ENCODE measurements around the gene GLT1D1.
"Not testable (repeated sequence)": the region's sequence is repeated elsewhere in the genome, so short reads cannot be mapped to it uniquely, and the experiment has no call there.

The GLT1D1 gene

DNA sequence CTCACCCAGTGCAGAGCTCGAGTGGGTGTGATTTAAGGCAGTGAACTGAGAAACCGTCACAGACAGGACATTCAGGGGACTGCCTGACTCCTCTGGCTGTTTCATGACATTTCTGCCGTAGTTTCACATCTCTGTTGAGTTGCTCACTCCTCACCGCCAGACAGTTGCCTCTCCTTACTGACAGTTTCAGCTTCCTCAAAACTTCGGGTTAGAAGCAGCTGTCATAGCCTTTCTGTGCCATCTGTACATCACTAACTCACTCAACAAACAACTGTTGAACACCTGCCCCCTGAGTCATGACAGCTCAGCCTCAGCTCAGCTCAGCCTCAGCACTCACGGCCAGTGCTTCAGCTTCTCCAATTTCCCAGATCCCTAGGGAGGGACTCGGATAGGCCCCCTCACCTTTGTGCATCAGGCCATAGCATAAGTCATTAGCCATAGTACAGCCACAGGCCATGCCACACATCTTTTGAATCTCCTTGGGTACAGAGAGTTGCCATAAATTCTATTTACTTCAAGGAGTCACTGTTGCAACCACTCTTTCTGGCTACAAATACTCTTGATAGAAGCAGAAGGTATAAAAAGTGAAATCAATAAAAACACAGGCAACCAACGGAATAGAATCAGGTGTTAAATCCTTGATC lies 23.3 kb upstream of the GLT1D1 start:
- no peaks in the 10 kb centered on the region for H3K79me2 ChIP-seq (ENCODE audit: low read length)
- no peaks in the 10 kb centered on the region for H3K36me3 ChIP-seq (replicated peaks; ENCODE audit: insufficient read depth, low read length)
- H3K27me3 ChIP-seq (replicated peaks; ENCODE audit: insufficient read depth, low read length) = no peaks in the 10 kb centered on the region
- no peaks in the 10 kb centered on the region for H3K9me2 ChIP-seq (replicated peaks; ENCODE audit: insufficient read depth, low read length)
- peak overlapping the region; percentile 69 for H3K4me2 ChIP-seq (ENCODE audit: low read depth, low read length)
- H3K4me1 ChIP-seq (ENCODE audit: low read length) = 0 out of 2 replicates have a peak, but pooled peaks cover 9% of the 10 kb centered on the region
- peak; percentile 75 for DNase-seq
- peak overlapping the region; percentile 25; the same call in 1 of the 2 replicates for H3K4me3 ChIP-seq (ENCODE audit: low read length)
- H3F3A ChIP-seq (ENCODE audit: insufficient read depth, low read length) = peaks cover 11% of the 10 kb centered on the region
- H3K27ac ChIP-seq (ENCODE audit: low read length) = peak overlapping the region; percentile 87
- TF ChIP-seq EZH2 (optimal IDR thresholded peaks at IDR 0.05; ENCODE audit: low read depth, low read length) (no peak), CTCF (IDR thresholded peaks at IDR 0.05; ENCODE audit: low read length) (no peak), EZH2phosphoT487 (IDR thresholded peaks at IDR 0.05; ENCODE audit: low read length) (no peak)
- H3K9ac ChIP-seq (ENCODE audit: low read length) = peak overlapping the region; percentile 42; the same call in 1 of the 2 replicates
- no peaks in the 10 kb centered on the region for H4K20me1 ChIP-seq (ENCODE audit: insufficient read depth, low read length)
- H2AFZ ChIP-seq (ENCODE audit: low read length) = no peak overlapping the region
- H3K9me3 ChIP-seq (replicated peaks; ENCODE audit: insufficient read depth, low read length) = no peaks in the 10 kb centered on the region

DNA sequence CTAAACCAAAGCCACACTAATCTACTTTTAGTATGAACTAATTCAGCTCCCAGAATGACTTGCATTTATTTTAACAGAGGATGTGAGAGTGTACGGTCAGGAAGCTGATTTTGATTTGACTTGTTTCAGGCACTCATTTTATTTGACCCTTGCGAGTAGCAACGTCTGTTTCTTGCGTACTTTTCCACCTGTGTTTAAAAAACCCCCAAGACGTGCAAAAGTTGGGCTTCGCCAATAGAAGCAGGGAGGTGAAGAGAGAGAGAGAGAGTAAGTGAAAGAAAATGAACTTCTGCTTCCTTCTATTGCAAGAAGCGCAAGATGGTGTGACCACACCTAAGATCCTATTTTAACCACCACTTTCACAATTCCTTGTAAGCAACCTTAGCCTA lies 22.8 kb upstream of the GLT1D1 start:
- no peaks in the 10 kb centered on the region for H3K27me3 ChIP-seq (replicated peaks; ENCODE audit: insufficient read depth, low read length)
- peak overlapping the region; percentile 69 for H3K4me2 ChIP-seq (ENCODE audit: low read depth, low read length)
- DNase-seq = peak; percentile 19
- no peak overlapping the region for H3K9ac ChIP-seq (ENCODE audit: low read length)
- H3F3A ChIP-seq (ENCODE audit: insufficient read depth, low read length) = peaks cover 11% of the 10 kb centered on the region
- H3K79me2 ChIP-seq (ENCODE audit: low read length) = no peaks in the 10 kb centered on the region
- peak overlapping the region; percentile 87 for H3K27ac ChIP-seq (ENCODE audit: low read length)
- no peaks in the 10 kb centered on the region for H3K9me3 ChIP-seq (replicated peaks; ENCODE audit: insufficient read depth, low read length)
- no peaks in the 10 kb centered on the region for H3K36me3 ChIP-seq (replicated peaks; ENCODE audit: insufficient read depth, low read length)
- H2AFZ ChIP-seq (ENCODE audit: low read length) = no peak overlapping the region
- H3K4me1 ChIP-seq (ENCODE audit: low read length) = 0 out of 2 replicates have a peak, but pooled peaks cover 9% of the 10 kb centered on the region
- TF ChIP-seq CTCF (IDR thresholded peaks at IDR 0.05; ENCODE audit: low read length) (no peak), EZH2 (optimal IDR thresholded peaks at IDR 0.05; ENCODE audit: low read depth, low read length) (no peak)
- H3K4me3 ChIP-seq (ENCODE audit: low read length) = peak overlapping the region; percentile 25; the same call in 1 of the 2 replicates
- no peaks in the 10 kb centered on the region for H4K20me1 ChIP-seq (ENCODE audit: insufficient read depth, low read length)
- no peaks in the 10 kb centered on the region for H3K9me2 ChIP-seq (replicated peaks; ENCODE audit: insufficient read depth, low read length)

- H3F3A ChIP-seq (ENCODE audit: insufficient read depth, low read length) = peaks cover 11% of the 10 kb centered on the region
- 0 out of 2 replicates have a peak, but pooled peaks cover 9% of the 10 kb centered on the region for H3K4me1 ChIP-seq (ENCODE audit: low read length)
- H3K27ac ChIP-seq (ENCODE audit: low read length) = no peak overlapping the region
- no peaks in the 10 kb centered on the region for H3K27me3 ChIP-seq (replicated peaks; ENCODE audit: insufficient read depth, low read length)
- no peaks in the 10 kb centered on the region for H3K9me3 ChIP-seq (replicated peaks; ENCODE audit: insufficient read depth, low read length)
- no peak overlapping the region for H2AFZ ChIP-seq (ENCODE audit: low read length)
- H3K9me2 ChIP-seq (replicated peaks; ENCODE audit: insufficient read depth, low read length) = no peaks in the 10 kb centered on the region
- TF ChIP-seq EZH2 (optimal IDR thresholded peaks at IDR 0.05; ENCODE audit: low read depth, low read length) (no peak), EZH2phosphoT487 (IDR thresholded peaks at IDR 0.05; ENCODE audit: low read length) (no peak), CTCF (IDR thresholded peaks at IDR 0.05; ENCODE audit: low read length) (no peak)
- no peak for DNase-seq
- no peaks in the 10 kb centered on the region for H3K79me2 ChIP-seq (ENCODE audit: low read length)
- H4K20me1 ChIP-seq (ENCODE audit: insufficient read depth, low read length) = no peaks in the 10 kb centered on the region
- H3K4me3 ChIP-seq (ENCODE audit: low read length) = no peak overlapping the region
- H3K4me2 ChIP-seq (ENCODE audit: low read depth, low read length) = no peak overlapping the region
- no peak overlapping the region for H3K9ac ChIP-seq (ENCODE audit: low read length)
- no peaks in the 10 kb centered on the region for H3K36me3 ChIP-seq (replicated peaks; ENCODE audit: insufficient read depth, low read length)
These were observed 19.9 kb upstream of the GLT1D1 start for GRCh38 chr12:128833418-128833817.

DNA sequence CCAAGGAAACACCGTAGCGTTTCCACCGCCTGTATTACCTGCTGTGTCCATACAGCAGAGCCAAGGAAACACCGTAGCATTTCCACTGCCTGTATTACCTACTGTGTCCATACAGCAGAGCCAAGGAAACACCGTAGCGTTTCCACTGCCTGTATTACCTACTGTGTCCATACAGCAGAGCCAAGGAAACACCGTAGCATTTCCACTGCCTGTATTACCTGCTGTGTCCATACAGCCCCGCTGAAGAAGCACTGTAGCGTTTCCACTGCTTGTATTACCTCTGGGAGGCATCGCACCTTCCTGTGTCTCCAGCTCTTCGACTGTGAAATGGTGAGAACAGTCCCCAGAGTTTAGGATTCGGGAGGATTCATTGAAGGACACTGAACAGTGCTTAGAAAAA lies 13.4 kb upstream of the GLT1D1 start:
- not testable (repeated sequence) for H3K4me2 ChIP-seq (ENCODE audit: low read depth, low read length); H3K9ac ChIP-seq (ENCODE audit: low read length); H3K9me3 ChIP-seq (replicated peaks; ENCODE audit: insufficient read depth, low read length); H3K27me3 ChIP-seq (replicated peaks; ENCODE audit: insufficient read depth, low read length); H3K9me2 ChIP-seq (replicated peaks; ENCODE audit: insufficient read depth, low read length); H2AFZ ChIP-seq (ENCODE audit: low read length); H3F3A ChIP-seq (ENCODE audit: insufficient read depth, low read length); H3K4me1 ChIP-seq (ENCODE audit: low read length); H4K20me1 ChIP-seq (ENCODE audit: insufficient read depth, low read length); H3K79me2 ChIP-seq (ENCODE audit: low read length); H3K27ac ChIP-seq (ENCODE audit: low read length); DNase-seq; H3K36me3 ChIP-seq (replicated peaks; ENCODE audit: insufficient read depth, low read length); H3K4me3 ChIP-seq (ENCODE audit: low read length)

Data from MM.1S (cell line).